SK-N-SH (cell line): ENCODE results near the gene COMMD10.

ENCODE experiments used
- CTCF ChIP-seq: fragments of 200-600 bp; sonication (generic); IDR thresholded peaks from 2 replicates; pipeline ENCODE4 v1.6.1; 2017; ENCODE audit warnings: antibody characterized with exemption, mild to moderate bottlenecking, moderate library complexity
- ELF1 ChIP-seq: IDR thresholded peaks from 2 replicates; pipeline ENCODE4 v1.4.0; 2012
- EP300 ChIP-seq, 2 experiments: IDR thresholded peaks; 2 replicates each; pipeline versions ENCODE4 v1.4.0 to v1.6.1; 2012; ENCODE audit warnings: borderline replicate concordance in 1 of 2, low read depth in 1 of 2, low read length in 1 of 2
- EZH2phosphoT487 ChIP-seq: fragments of 200-600 bp; sonication (generic); IDR thresholded peaks from 2 replicates; pipeline ENCODE4 v1.6.1; 2017; ENCODE audit warnings: low read depth, mixed run types, mild to moderate bottlenecking, antibody characterized with exemption, moderate library complexity, borderline replicate concordance
- FOSL2 ChIP-seq: IDR thresholded peaks from 2 replicates; pipeline ENCODE4 v1.4.0; 2012; ENCODE audit warnings: low read depth, mild to moderate bottlenecking, moderate library complexity, borderline replicate concordance
- JUND ChIP-seq: IDR thresholded peaks from 2 replicates; pipeline ENCODE4 v1.4.0; 2012
- NRF1 ChIP-seq: IDR thresholded peaks from 2 replicates; pipeline ENCODE4 v1.6.1; 2012; ENCODE audit warnings: low read depth, mild to moderate bottlenecking, low read length
- REST ChIP-seq: IDR thresholded peaks from 2 replicates; pipeline ENCODE4 v1.6.1; 2012; ENCODE audit warnings: mild to moderate bottlenecking, low read depth, low read length, moderate library complexity
- RFX5 ChIP-seq: IDR thresholded peaks from 2 replicates; pipeline ENCODE4 v1.6.1; 2012; ENCODE audit warnings: mild to moderate bottlenecking, improper control_type of control experiment, low read length
- SIN3A ChIP-seq: IDR thresholded peaks from 2 replicates; pipeline ENCODE4 v1.6.1; 2012; ENCODE audit warnings: low read depth, mild to moderate bottlenecking, low read length, moderate library complexity, borderline replicate concordance
- TAF1 ChIP-seq: IDR thresholded peaks from 2 replicates; pipeline ENCODE4 v1.6.1; 2012; ENCODE audit warnings: low read depth, mild to moderate bottlenecking, low read length, moderate library complexity, borderline replicate concordance
- TCF12 ChIP-seq: IDR thresholded peaks from 2 replicates; pipeline ENCODE4 v1.4.0; 2012
- YY1 ChIP-seq: IDR thresholded peaks from 2 replicates; pipeline ENCODE4 v1.4.0; 2012; ENCODE audit warnings: low read depth, mild to moderate bottlenecking

- TF ChIP-seq JUND: no peak
- no peak for TF ChIP-seq CTCF
- no peak for TF ChIP-seq RFX5
- TF ChIP-seq TAF1: no peak
- TF ChIP-seq NRF1: no peak
- TF ChIP-seq FOSL2: no peak
- TF ChIP-seq EP300 (IDR thresholded peaks at IDR 0.05; ENCODE audit: borderline replicate concordance in 1 of 2, low read depth in 1 of 2, low read length in 1 of 2): no peak
- no peak for TF ChIP-seq YY1
- no peak for TF ChIP-seq REST
- no peak for TF ChIP-seq EZH2phosphoT487
- TF ChIP-seq SIN3A: no peak
- TF ChIP-seq ELF1: no peak
- no peak for TF ChIP-seq TCF12
Observed at GRCh38 chr5:116130976-116131375, 46.2 kb downstream of the COMMD10 start.
